Adrenal gland (tissue), 12 donors: ENCODE results near the gene INCENP. TPM values are rescaled to one million over a fixed set of nuclear protein-coding genes. Genes with fewer than 3 reads are reported as not detected.
"Not testable (repeated sequence)": the region's sequence is repeated elsewhere in the genome, so short reads cannot be mapped to it uniquely, and the experiment has no call there.

Source experiments
- DNase-seq, 7 donors: peaks; one replicate each; pipeline ENCODE4 v3.0.0-alpha.2; 2019 to 2020
- H3K27ac ChIP-seq, 5 donors: fragments of 200-600 bp; sonication (generic) in 4 of 5; 1 replicate in 3 of 5; 2 replicates in 2 of 5; pipeline versions ENCODE4 v1.5.1 to v1.8.0; 2016 to 2020; ENCODE audit warnings: mild to moderate bottlenecking in 1 of 5
- H3K27me3 ChIP-seq: fragments of 200-600 bp; 2 replicates; pipeline ENCODE4 v1.8.0; 2021
- H3K36me3 ChIP-seq, 2 donors: fragments of 200-600 bp; replicated peaks in 1 of 2; 1 replicate in 1 of 2; 2 replicates in 1 of 2; pipeline versions ENCODE4 v1.5.1 to v1.8.0; 2018 to 2022
- H3K4me1 ChIP-seq, 2 donors: fragments of 200-600 bp; replicated peaks in 1 of 2; 1 replicate in 1 of 2; 2 replicates in 1 of 2; pipeline versions ENCODE4 v1.5.1 to v1.8.0; 2018 to 2021
- H3K4me3 ChIP-seq, 4 donors: fragments of 200-600 bp; sonication (generic) in 3 of 4; one replicate each; pipeline ENCODE4 v1.5.1; 2016 to 2018
- H3K9me3 ChIP-seq, 3 donors: fragments of 200-600 bp; sonication (generic) in 1 of 3; replicated peaks in 1 of 3; 1 replicate in 2 of 3; 2 replicates in 1 of 3; pipeline versions ENCODE4 v1.5.1 to v1.8.0; 2016 to 2021
- CTCF ChIP-seq, 6 experiments: fragments of 450-650 bp in 4 of 6; fragments of 200-600 bp in 2 of 6; sonication (generic) in 1 of 6; IDR thresholded peaks; 1 replicate in 5 of 6; 2 replicates in 1 of 6; pipeline versions ENCODE4 v1.5.1 to v1.8.0; 2016 to 2021; ENCODE audit warnings: antibody characterized with exemption in 6 of 6, mild to moderate bottlenecking in 2 of 6, moderate library complexity in 1 of 6
- POLR2A ChIP-seq, 2 donors: fragments of 450-650 bp; IDR thresholded peaks; one replicate each; pipeline ENCODE4 v1.6.1; 2017; ENCODE audit warnings: antibody characterized with exemption in 2 of 2, mild to moderate bottlenecking in 2 of 2, moderate library complexity in 1 of 2
- WGBS, 4 donors: extraction: QIAGEN DNeasy Blood & Tissue Kit in 2 of 4; methylation state at CpG; one replicate each; pipeline versions ENCODE4 v1.1.5 to v1.1.7; 2013 to 2017; 5-methylcytosine and 5-hydroxymethylcytosine counted together
- intact Hi-C, 2 donors: fragments of 100-400 bp; cut with DNase I; formaldehyde crosslinking; loops; one replicate each; pipeline versions ENCODE4 v1.14.1 to v1.15.0; 2022 to 2023
- polyA plus RNA-seq, 3 donors: library from polyadenylated mRNA; stranded (reverse); fragments of 200-250 nt in 2 of 3; fragments of 350-450 nt in 1 of 3; fragmentation: Illumina TruSeq in 1 of 3; extraction: RNeasy Lipid Tissue Mini Kit (QIAGEN cat#74804) in 1 of 3; gene quantifications; one replicate each; pipeline ENCODE4 v1.2.3, GENCODE V29; 2013 to 2014
- total RNA-seq, 9 donors: library from RNA; depleted of rRNA in 4 of 9; stranded (reverse); fragments of >200 nt in 4 of 9; fragments of 120-200 nt in 1 of 9; fragmentation: NEBNext Ultra II Directional in 1 of 9; extraction: Animal tissue kit (Norgen Biotek cat#: 25700) in 1 of 9; gene quantifications; one replicate each; pipeline versions ENCODE4 v1.1.0 to v1.2.4, GENCODE V29; 2013 to 2023
- donor health status: healthy with polysubstance abuse.
- donor health status: Bipolar disorder and iron deficiency.
- donor health status: DM: yes; HTN: yes; CAD: no.
- donor health status: DM: no; HTN: no; CAD: no.
- donor health status: DM: no; HTN: no; CAD: no.
- donor health status: DM: yes; HTN: yes; CAD: no.

Gene INCENP
- total and polyA plus RNA-seq, 12 donors: 1.4 to 23.2 (median 13.8) TPM

- 55 to 71% (median 63%) methylated on average over 3 to 9 of the region's 9 CpGs for WGBS, 4 donors
These were observed 66.2 kb downstream of the INCENP start, which contains the start of gene SCGB1D1 for GRCh38 chr11:62190011-62190410. SCGB1D1 (plus strand) TSS chr11:62190216; CDS start chr11:62190285, 69 bp downstream.

GRCh38 chr11:62193952-62194351 is 70.1 kb downstream of the INCENP start:
- no peaks in the 10 kb centered on the region for H3K4me1 ChIP-seq
- intact Hi-C loops: no loop called here
- no peak overlapping the region for H3K4me3 ChIP-seq
- no peaks in the 10 kb centered on the region for H3K9me3 ChIP-seq
- no peaks in the 10 kb centered on the region for H3K36me3 ChIP-seq
- H3K27ac ChIP-seq: no peak overlapping the region
- TF ChIP-seq CTCF (IDR thresholded peaks at IDR 0.05): no peak
- no peak for TF ChIP-seq POLR2A (IDR thresholded peaks at IDR 0.05)
- WGBS, 4 donors: 50 to 80% (median 61%) methylated on average over 3 to 4 of the region's 4 CpGs
- H3K27me3 ChIP-seq: peaks cover 4% of the 10 kb centered on the region
- no peak for DNase-seq

More at GRCh38 chr11:62190011-62190410, 66.2 kb downstream of the INCENP start, which contains the start of gene SCGB1D1:
- Histone ChIP-seq H3K4me3 (no peak within 1 kb of the TSS), H3K36me3 (no peaks in the 10 kb centered on the region), H3K27me3 (peaks cover 4% of the 10 kb centered on the region), H3K9me3 (no peaks in the 10 kb centered on the region), H3K4me1 (no peaks in the 10 kb centered on the region), H3K27ac (no peak within 1 kb of the TSS)
- TF ChIP-seq CTCF (IDR thresholded peaks at IDR 0.05): no peak
- no peak for DNase-seq
- intact Hi-C loops: no loop called here

- H3K4me3 ChIP-seq, H3K27ac ChIP-seq, H3K4me1 ChIP-seq, H3K36me3 ChIP-seq, H3K9me3 ChIP-seq, intact Hi-C loops, H3K27me3 ChIP-seq, DNase-seq: not testable (repeated sequence)
- 17 to 30% (median 18%) methylated on average over 2 to 5 of the region's 9 CpGs for WGBS, 4 donors
These were observed 71.2 kb downstream of the INCENP start for GRCh38 chr11:62195010-62195409.

- no peak overlapping the region for H3K4me3 ChIP-seq
- no peak for DNase-seq
- 57 to 66% (median 65%) methylated on average over 7 of the region's 7 CpGs for WGBS, 4 donors
- TF ChIP-seq POLR2A (IDR thresholded peaks at IDR 0.05) (no peak), CTCF (IDR thresholded peaks at IDR 0.05) (no peak)
- H3K27ac ChIP-seq: no peak overlapping the region
- intact Hi-C loops: no loop called here
- H3K36me3 ChIP-seq: no peaks in the 10 kb centered on the region
- no peaks in the 10 kb centered on the region for H3K4me1 ChIP-seq
- peaks cover 4% of the 10 kb centered on the region for H3K27me3 ChIP-seq
- no peaks in the 10 kb centered on the region for H3K9me3 ChIP-seq
These were observed 72.1 kb downstream of the INCENP start for GRCh38 chr11:62195945-62196344.

- H3K36me3 ChIP-seq, H3K9me3 ChIP-seq, H3K27me3 ChIP-seq, H3K4me1 ChIP-seq, DNase-seq, intact Hi-C loops, H3K4me3 ChIP-seq, H3K27ac ChIP-seq: not testable (repeated sequence)
- 61 to 100% (median 94%) methylated on average over 2 of the region's 2 CpGs for WGBS, 4 donors
These were observed 73.6 kb downstream of the INCENP start for GRCh38 chr11:62197400-62197799.
